ENCODE results near the gene C5orf22.
"Not testable (repeated sequence)": the region's sequence is repeated elsewhere in the genome, so short reads cannot be mapped to it uniquely, and the experiment has no call there.

The C5orf22 gene

GRCh38 chr5:31556461-31556860 lies 24.4 kb downstream of the C5orf22 start:
- no peak for DNase-seq

GRCh38 chr5:31559942-31560341 lies 27.8 kb downstream of the C5orf22 start:
- no peak for DNase-seq

GRCh38 chr5:31561946-31562345 lies 29.8 kb downstream of the C5orf22 start:
- DNase-seq = no peak

- no peak for DNase-seq
Measured at GRCh38 chr5:31563216-31563615, 31.1 kb downstream of the C5orf22 start.

GRCh38 chr5:31566362-31566761 lies 34.3 kb downstream of the C5orf22 start:
- not testable (repeated sequence) for DNase-seq

- DNase-seq = no peak
Measured at GRCh38 chr5:31568302-31568835, 36.3 kb downstream of the C5orf22 start.

- DNase-seq = no peak
Measured at GRCh38 chr5:31569068-31569467, 37.0 kb downstream of the C5orf22 start.

GRCh38 chr5:31573494-31574142 lies 41.5 kb downstream of the C5orf22 start:
- DNase-seq = no peak

GRCh38 chr5:31574772-31575171 lies 42.7 kb downstream of the C5orf22 start:
- no peak for DNase-seq

- no peak for DNase-seq
Measured at GRCh38 chr5:31577438-31577837, 45.3 kb downstream of the C5orf22 start.

- no peak for DNase-seq
Measured at GRCh38 chr5:31579558-31579957, 47.5 kb downstream of the C5orf22 start.

GRCh38 chr5:31581498-31582099 lies 49.5 kb downstream of the C5orf22 start:
- no peak for DNase-seq

- DNase-seq = no peak
Measured at GRCh38 chr5:31583129-31583528, 51.0 kb downstream of the C5orf22 start.

- DNase-seq = no peak
Measured at GRCh38 chr5:31585166-31585894, 53.2 kb downstream of the C5orf22 start.

- no peak for DNase-seq
Measured at GRCh38 chr5:31585895-31586270, 53.8 kb downstream of the C5orf22 start.

- DNase-seq = no peak
Measured at GRCh38 chr5:31587546-31587945, 55.4 kb downstream of the C5orf22 start.

GRCh38 chr5:31593665-31594064 lies 61.6 kb downstream of the C5orf22 start:
- DNase-seq = no peak

GRCh38 chr5:31596354-31596753 lies 64.3 kb downstream of the C5orf22 start:
- DNase-seq = no peak

- DNase-seq = no peak
Measured at GRCh38 chr5:31598640-31599611, 66.8 kb downstream of the C5orf22 start.

GRCh38 chr5:31602305-31602704 lies 70.2 kb downstream of the C5orf22 start:
- not testable (repeated sequence) for DNase-seq

- no peak for DNase-seq
Measured at GRCh38 chr5:31604240-31604639, 72.1 kb downstream of the C5orf22 start.

GRCh38 chr5:31604644-31605043 lies 72.5 kb downstream of the C5orf22 start:
- DNase-seq = no peak
